GM19455 (cell line): ENCODE measurements around the gene PBX1.
"Not testable (repeated sequence)": the region's sequence is repeated elsewhere in the genome, so short reads cannot be mapped to it uniquely, and the experiment has no call there.

ENCODE experiments used
- ATAC-seq: cut with Tn5 transposase; IDR thresholded peaks from one replicate; pipeline ENCODE4 v1.9.1; 2021; ENCODE audit not compliant: unreplicated experiment

PBX1 gene

DNA sequence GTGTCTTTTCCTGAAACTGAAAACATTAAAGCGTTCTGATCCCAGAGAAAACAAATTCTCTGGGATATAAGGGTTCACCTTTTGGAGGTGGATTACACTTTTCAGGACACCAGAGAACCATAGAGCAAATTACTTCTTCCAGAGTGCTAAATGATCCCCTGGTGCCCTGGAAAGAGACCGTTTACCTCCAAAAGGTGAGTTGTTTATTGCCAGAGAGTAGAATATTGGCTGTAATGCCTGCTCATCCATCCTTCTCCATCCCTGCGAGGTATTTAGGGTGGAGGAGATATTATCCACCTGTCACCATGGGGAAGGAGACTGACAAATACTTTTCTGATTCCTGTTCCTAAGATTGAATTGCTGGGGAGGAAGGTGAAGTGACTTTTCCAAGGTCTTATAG is 30.4 kb downstream of the PBX1 start:
- no peak for ATAC-seq

DNA sequence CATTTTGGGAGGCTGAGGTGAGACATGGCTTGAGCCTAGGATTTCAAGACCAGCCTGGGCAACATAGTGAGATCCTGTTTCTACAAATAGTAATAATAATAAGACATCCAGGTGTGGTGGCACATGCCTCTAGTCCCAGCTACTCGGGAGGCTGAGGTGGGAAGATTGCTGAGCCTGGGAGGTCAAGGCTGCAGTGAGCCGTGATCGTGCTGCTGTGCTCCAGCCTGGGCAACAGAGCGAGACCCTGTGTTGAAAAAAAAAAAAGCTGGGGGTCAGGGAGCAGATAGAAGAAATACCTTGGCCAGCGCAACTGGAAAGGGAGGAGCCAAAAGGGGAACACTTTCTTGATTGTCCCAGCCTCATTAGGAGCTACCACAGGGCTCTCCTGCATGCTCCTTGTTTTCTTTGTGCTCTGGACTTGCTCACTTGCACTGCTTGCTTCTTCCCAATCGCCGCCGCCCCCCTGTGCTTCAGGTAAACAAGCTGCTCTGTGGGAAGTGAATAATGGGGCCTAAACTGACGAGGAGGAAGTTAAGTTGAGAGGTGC is 31.1 kb downstream of the PBX1 start:
- ATAC-seq: no peak

- no peak for ATAC-seq
Measured at GRCh38 chr1:164590592-164590991, 31.6 kb downstream of the PBX1 start.

- ATAC-seq: no peak
Measured at GRCh38 chr1:164591858-164592257, 32.9 kb downstream of the PBX1 start.

GRCh38 chr1:164592634-164593033 is 33.6 kb downstream of the PBX1 start:
- no peak for ATAC-seq

GRCh38 chr1:164595212-164595611 is 36.2 kb downstream of the PBX1 start:
- ATAC-seq: no peak

DNA sequence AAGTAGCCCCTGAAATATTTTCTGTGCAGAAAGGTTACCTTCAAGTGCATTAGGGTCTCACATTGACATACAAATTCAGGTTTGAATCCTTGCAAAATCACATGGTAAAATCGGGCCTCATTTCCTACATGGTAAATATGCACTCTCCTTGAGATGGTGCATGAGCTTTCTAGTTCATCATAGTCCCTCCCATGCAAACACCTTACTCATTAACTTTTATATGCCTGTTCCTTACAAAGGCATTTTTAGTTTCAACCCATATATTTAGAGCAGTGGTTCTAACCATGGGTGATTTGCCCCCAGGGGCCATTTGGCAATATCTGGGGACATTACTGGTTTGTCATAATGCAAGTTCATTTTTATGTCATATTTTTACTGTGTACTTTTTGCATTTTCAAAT is 37.2 kb downstream of the PBX1 start:
- no peak for ATAC-seq

DNA sequence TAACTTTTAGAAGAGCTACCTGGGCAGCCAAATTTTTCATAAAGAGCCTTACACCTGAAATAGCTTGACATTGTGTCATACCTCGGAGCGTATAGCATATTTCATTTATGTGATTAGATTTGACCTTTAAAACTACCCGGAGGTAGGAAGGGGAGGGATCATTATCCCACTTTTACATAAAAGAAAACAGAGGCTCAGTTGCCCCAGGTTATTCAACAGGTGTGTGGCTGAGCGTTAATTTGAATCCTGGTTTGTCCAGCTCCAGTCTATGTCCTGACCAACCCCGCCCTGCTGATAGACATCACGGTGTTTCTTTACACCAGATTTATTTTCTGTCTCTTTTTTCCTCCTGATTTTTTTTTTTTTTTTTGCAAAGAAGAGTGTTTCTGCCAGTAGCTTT is 39.7 kb downstream of the PBX1 start:
- ATAC-seq: no peak

DNA sequence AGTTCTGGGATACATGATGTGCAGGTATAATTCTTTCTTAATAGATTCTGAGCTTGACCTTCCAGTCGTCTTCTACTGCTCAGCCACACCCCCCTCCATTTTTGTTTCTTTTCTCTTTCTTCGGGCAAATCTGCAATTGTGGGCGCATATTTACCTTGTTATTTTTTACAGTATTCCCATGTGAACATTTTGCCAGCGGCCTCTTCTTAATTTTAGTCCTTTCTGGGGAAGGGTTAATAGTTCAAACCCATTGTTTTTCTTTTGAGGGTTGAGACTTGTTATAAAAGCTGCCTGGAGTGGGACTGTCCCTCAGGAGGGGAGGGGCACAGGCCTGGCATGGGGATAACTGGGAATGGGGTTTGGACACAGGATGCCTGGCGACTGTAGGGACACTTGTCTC is 40.3 kb downstream of the PBX1 start:
- ATAC-seq: no peak

DNA sequence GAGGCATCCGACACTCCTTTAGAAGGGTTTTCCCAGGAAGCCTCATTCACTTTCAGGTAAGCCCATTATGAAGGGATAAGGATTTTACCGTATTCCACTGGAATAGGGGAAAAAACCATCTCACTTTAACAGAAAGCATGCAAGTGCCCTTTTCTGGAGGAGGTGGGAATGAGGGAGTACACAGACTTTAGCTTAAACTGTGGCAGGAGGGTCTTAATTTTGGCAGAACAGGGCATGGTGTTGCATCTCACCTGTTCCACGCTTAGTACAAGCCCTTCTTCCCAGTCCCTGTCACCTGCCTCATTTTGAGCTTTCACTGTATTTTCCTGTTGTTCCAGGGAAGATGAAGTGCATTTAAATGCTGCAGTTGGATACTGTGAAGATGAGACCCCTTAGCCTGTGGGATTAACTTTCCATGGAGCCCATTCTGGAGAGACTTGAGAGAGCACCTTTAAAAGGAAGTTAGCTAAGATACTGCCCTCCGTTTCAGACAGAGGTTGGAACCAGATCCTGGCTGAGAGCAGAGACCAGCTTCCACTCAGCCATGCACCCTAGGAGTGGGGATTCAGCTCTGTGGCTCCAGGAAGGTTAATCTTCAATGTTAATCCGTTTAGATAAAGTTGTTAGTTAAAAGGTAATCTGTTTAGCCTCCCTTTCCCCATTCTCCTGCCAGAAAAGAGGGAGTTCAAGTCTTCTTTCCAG is 42.6 kb downstream of the PBX1 start:
- no peak for ATAC-seq

GRCh38 chr1:164602101-164602422 is 43.1 kb downstream of the PBX1 start:
- ATAC-seq: no peak

- no peak for ATAC-seq
Measured at GRCh38 chr1:164602480-164603093, 43.6 kb downstream of the PBX1 start.

DNA sequence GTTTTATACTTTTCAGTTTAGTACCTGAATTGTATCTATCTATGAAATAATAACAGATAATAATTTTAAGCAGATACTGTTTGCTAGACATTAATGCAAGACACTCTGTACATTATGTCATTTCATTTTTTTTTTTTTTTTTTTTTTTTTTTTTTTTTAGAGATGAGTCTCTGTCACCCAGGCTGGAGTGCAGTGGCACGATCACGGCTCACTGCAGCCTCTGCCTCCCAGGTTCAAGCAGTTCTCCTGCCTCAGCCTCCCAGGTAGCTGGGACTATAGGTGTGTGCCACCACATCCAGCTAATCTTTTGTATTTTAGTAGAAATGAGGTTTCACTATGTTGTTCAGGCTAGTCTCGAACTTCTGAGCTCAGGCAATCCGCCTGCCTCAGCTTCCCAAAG is 44.8 kb downstream of the PBX1 start:
- not testable (repeated sequence) for ATAC-seq

DNA sequence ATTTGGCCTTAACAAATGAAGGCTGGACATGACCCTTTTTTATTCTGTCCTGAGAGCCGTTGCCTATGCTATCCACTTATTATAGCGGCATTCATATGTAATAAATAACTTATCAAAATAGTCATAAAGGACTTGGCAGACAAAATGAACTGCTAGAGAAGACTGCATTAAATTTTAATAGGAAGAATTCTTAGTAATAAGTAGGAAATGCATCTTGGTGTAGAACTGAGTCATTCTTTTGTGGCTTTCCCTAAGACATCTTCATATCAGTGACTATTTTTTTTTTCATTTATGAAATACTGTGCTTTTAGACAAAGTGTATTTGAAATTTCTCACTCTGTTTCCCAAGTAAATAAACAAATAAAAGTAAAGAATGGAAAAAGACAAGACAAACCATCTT is 45.6 kb downstream of the PBX1 start:
- ATAC-seq: no peak

DNA sequence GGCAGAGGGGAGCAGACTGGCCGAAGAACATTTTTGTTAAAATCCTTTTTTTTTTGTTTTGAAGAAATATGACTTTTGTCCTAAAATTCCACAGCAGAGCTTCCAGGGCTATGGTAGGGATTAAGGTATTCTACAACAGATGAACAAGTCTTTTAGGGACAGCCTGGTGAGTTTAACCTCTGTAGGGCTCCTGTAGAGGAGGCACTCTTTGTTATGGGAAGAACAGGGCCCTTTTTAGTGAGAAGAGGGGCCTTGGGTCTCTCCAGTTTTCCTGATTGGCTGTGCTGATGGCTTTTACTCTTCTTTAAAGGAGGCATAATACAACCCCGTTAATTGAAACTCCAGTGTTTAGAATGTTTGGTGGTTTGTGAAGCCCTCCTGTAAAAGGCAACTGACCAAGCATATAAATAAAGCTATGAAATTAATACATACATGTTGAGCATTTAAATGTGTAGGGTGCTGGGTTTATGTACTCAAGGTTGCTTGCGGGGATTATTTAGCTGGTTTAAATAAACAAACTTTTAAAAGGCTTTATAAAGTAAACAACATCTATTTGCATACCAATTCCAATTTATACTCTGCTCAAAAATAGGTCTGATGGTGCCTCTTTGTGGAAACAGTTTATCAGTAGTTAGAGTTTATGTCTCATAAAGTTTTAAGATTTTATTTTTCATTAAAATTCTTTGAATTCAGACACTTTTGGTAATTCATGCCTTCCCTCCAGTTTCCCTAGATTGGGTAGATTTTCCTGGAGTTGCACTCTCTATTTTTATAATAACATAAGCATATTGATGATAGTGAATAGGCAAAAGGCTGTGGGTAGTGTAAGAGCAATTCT is 46.5 kb downstream of the PBX1 start:
- no peak for ATAC-seq

- ATAC-seq: no peak
Measured at GRCh38 chr1:164607351-164607750, 48.4 kb downstream of the PBX1 start.

DNA sequence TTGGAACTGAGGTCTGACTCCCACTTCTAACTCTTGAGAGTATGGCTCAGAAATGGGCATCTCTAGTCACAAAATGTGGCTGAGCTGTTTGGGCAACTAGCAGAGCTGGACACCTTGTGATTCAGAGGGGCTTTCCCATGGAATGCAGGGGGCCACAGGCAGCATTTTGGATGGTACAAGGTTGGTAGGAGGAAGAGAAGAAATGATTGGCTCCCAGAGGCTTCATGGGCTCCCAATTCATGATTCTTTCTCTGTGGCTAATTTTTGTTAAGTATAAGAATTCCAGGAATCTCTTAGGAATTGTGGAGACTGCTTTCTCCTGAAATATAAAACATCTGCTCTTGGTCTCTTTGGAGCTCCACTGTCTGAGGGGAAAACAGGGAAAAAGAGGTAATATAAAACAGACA is 49.7 kb downstream of the PBX1 start:
- no peak for ATAC-seq

GRCh38 chr1:164609089-164609488 is 50.1 kb downstream of the PBX1 start:
- no peak for ATAC-seq

DNA sequence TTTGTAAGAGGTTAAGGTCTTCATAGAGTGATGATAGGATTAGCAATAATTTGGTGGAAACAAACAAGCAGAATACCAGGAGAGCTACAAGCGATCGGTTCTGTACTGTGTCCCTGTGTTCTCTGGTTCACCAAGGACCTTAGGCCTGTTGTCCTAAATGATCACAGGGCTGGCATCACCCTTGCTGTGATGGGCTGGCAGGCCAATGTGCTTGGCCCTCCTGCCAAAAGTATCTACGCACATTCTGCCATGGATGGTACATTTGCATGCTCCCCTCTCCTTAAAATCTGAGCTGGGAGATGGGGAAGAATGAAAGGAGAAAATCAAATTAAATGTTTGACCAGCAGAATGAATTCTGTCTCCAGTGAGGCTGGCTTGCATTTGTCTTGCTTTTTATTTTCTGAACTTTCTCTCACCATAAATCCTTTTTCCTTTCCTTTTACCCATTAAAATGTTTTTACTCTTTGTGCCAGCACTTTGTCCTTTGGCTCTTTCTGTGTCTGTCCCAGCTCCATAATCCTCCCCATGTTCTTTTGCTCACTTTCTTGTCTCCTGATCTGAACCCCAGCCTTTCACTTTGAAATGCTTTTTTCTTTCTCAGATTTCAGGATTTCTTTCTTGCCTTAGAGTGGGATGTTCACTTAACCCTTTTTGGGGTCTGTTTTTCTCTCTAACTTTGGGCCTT is 51.7 kb downstream of the PBX1 start:
- ATAC-seq: no peak

DNA sequence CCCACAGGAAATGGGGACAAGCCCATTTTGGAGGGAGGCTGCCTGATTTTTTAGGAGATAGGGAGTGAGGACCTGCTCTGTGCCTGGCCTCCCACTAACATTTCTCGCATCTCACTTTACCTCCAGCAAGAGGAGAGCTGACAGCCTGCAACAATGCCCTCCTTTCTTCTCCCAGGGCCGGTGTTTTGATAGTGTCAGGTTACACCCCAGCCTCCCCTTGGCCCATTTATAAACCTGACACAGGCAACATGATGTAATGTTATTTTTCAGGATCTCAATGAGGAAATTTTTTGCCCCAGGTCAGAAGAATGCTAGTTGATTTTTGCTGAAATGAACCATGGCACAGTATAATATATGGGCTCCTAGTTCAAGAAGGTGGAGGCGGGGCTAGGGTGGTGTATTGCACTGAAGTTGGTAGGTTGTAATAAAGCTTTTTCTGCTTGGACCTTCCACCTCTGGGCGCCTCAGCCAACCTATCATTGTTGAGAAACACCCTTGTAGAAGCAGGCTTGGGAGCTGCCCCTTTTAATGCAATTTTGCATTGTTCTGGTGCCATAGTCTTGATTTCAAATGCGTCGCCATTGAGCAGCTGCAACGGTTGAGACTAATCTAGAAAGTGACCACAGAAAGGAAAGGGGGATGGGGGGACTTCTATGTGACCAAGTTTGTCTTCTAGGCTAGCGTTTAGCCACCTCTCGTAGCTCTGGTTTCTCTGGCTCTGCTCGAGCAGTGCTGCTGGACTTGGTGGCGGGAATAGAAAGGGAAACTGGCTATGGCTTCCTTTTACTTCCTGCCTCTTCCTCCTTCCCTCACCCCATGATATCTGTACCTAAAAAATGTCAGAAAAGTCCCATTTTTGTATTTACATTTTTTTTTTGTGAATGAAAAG is 53.0 kb downstream of the PBX1 start:
- no peak for ATAC-seq
